Mesothelial cell of epicardium (in vitro differentiated cells): ENCODE results near the gene DAZAP2. TPM values are rescaled to one million over a fixed set of nuclear protein-coding genes. Genes with fewer than 3 reads are reported as not detected.
"Not testable (repeated sequence)": the region's sequence is repeated elsewhere in the genome, so short reads cannot be mapped to it uniquely, and the experiment has no call there.

Experiments used
- DNase-seq, 2 experiments: peaks; one replicate each; pipeline ENCODE4 v3.0.0; 2021; ENCODE audit warnings: low spot score in 2 of 2; ENCODE audit not compliant: unreplicated experiment in 2 of 2
- H3K27ac Mint-ChIP-seq: 2 replicates; pipeline ENCODE4 v1.8.0; 2021; ENCODE audit warnings: mixed read lengths
- H3K27me3 Mint-ChIP-seq: 2 replicates; pipeline ENCODE4 v1.8.0; 2021; ENCODE audit warnings: low read depth, mixed read lengths
- H3K36me3 Mint-ChIP-seq: 2 replicates; pipeline ENCODE4 v1.8.0; 2021; ENCODE audit warnings: mixed read lengths
- H3K4me1 Mint-ChIP-seq: 2 replicates; pipeline ENCODE4 v1.8.0; 2021; ENCODE audit warnings: mixed read lengths
- H3K4me3 Mint-ChIP-seq: 2 replicates; pipeline ENCODE4 v1.8.0; 2021; ENCODE audit warnings: mild to moderate bottlenecking, moderate library complexity, mixed read lengths
- H3K9me3 Mint-ChIP-seq: 2 replicates; pipeline ENCODE4 v1.8.0; 2021; ENCODE audit warnings: mixed read lengths
- total RNA-seq: library from RNA; stranded (reverse); gene quantifications from 3 replicates; pipeline ENCODE4 v1.2.1, GENCODE V29; 2021
- TF ChIP-seq, protein P1 (sequence below): fragments of 200-600 bp; sonication (generic); IDR thresholded peaks from one replicate; pipeline ENCODE4 v1.5.0; 2021; ENCODE audit warnings: antibody characterized with exemption; ENCODE audit not compliant: unreplicated experiment

The DAZAP2 gene
- total RNA-seq, 1 donor from 2014 or later = 101 TPM

DNA sequence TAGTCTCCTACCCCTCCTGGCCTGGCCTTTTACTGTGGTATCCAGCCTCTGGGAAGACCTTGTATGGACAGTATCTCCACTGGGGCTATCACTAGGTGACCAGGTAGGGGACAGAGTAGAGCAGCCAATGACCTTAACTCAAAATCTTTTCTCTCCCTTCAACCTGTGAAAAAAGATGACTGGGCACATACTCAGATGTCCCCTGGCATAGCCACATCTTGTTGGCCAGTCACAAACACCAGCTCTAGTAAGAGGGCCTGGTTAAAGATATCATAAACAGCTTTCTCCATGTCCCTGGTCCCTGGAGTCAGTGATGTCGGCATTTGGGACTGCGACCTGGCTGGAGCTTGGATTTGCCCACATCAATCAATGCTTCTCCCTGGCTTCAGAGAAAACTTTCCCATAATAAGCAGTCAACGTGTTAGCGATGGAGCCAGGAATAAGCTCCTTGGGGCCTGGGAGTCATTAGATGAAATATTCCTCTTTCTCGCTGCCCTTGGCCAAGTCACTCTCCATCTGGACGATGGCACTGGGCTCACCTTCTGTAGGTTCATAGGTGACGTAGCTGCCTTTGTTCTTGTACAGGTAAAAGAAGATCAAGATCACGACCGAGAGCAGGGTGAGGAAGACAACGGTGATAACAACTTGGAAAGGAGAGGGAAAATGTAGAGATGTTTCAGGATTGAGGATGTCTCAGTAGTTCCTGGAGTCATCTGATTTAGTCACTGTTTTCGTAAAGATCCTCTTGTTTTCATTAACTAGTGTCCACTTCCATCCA lies 7.0 kb downstream of the DAZAP2 start:
- no peaks in the 10 kb centered on the region for H3K27me3 Mint-ChIP-seq
- TF ChIP-seq, protein P1, sequence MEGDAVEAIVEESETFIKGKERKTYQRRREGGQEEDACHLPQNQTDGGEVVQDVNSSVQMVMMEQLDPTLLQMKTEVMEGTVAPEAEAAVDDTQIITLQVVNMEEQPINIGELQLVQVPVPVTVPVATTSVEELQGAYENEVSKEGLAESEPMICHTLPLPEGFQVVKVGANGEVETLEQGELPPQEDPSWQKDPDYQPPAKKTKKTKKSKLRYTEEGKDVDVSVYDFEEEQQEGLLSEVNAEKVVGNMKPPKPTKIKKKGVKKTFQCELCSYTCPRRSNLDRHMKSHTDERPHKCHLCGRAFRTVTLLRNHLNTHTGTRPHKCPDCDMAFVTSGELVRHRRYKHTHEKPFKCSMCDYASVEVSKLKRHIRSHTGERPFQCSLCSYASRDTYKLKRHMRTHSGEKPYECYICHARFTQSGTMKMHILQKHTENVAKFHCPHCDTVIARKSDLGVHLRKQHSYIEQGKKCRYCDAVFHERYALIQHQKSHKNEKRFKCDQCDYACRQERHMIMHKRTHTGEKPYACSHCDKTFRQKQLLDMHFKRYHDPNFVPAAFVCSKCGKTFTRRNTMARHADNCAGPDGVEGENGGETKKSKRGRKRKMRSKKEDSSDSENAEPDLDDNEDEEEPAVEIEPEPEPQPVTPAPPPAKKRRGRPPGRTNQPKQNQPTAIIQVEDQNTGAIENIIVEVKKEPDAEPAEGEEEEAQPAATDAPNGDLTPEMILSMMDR = no peak
- peaks cover 3% of the 10 kb centered on the region for H3K4me1 Mint-ChIP-seq
- peaks cover 16% of the 10 kb centered on the region for H3K36me3 Mint-ChIP-seq
- no peak overlapping the region for H3K4me3 Mint-ChIP-seq
- DNase-seq = no peak
- peak overlapping the region; percentile 53 for H3K27ac Mint-ChIP-seq
- H3K9me3 Mint-ChIP-seq = no peaks in the 10 kb centered on the region

DNA sequence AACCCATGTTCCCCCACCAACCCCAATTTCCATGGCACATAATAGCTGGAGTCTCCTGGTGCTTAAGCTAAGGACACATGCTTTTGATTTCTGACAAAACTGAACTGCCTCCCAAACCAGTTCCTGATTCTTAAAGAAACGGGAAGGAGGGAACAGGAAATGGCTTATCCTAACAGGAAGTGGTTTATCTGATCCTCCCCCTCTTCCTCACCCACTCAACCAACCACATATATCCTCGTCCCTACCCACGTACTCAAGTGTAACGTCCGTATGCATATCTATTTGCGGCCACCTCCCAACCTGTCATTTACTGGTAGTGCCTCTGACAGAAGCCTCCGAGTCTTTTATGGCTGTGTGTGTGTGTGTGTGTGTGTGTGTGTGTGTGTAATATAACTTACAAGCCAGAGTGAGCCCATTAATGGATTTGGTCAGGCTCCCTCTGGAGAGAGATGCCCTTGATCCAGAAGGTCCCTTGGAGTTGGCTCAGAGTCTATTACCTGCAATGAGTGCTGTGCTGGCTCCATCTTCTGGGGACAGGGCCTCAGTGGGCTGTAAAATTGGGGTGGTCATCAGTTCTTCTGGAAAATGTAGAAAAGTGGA lies 7.7 kb downstream of the DAZAP2 start:
- H3K27me3 Mint-ChIP-seq = no peaks in the 10 kb centered on the region
- TF ChIP-seq, protein P1 = no peak
- H3K9me3 Mint-ChIP-seq = no peaks in the 10 kb centered on the region
- no peaks in the 10 kb centered on the region for H3K4me1 Mint-ChIP-seq
- H3K27ac Mint-ChIP-seq = peak overlapping the region; percentile 53
- H3K4me3 Mint-ChIP-seq = no peak overlapping the region
- H3K36me3 Mint-ChIP-seq = peaks cover 16% of the 10 kb centered on the region
- no peak for DNase-seq

DNA sequence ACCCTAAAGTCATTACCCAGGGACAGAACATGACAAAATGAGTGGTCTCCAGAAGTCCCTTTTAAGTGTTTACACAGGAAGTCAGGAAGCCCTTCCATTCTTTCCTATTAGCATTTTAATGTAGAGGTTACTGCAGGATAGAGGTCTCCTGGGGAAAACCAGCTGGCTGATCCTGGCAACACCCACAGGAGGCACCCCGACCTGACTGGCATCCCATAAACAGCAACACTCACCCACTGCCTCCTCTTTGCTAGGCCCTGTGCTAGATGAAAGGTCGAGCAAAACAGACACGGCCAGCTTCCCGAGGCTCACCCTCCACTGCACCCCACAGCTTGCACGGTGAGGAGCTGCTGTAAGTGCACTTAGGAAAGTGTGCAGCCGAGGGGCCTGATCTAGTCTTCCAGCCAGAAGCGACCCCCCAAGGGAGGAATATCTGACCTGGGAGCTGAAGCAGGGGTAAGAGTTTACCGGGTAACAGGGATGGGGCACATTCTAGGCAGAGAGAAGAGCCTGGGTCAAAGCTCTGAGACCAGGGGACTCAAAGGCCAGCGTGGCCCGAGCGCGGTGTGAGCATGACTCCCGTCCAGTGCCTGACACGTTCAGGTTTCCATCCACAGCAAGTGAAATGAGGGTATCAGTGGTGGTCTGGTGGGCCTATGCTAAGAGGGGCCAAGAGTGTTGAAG lies 9.0 kb downstream of the DAZAP2 start:
- no peak overlapping the region for H3K4me3 Mint-ChIP-seq

DNA sequence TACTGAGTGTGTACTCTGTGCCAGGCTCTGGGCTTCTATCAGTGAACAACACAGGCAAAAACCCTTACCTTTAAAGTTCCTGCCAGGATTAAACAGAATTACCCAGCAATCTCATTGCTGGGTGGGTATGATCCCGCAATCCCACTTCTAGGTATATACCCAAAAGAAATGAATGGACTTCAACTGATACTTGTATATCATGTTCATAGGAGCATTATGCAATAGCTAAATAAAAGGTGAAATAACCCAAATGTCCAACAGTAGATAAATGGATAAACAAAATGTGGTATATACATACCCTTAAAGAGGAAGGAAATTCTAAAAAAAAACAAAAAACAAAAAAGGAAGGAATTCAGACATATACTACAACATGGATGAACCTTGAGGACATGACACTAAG lies 14.7 kb downstream of the DAZAP2 start:
- Mint-ChIP-seq H3K4me3 (no peak overlapping the region), H3K27ac (no peak overlapping the region), H3K9me3 (no peaks in the 10 kb centered on the region), H3K27me3 (no peaks in the 10 kb centered on the region), H3K4me1 (peaks cover 4% of the 10 kb centered on the region), H3K36me3 (peaks cover 4% of the 10 kb centered on the region)
- TF ChIP-seq, protein P1 = no peak
- DNase-seq = no peak

More for the DNA sequence above, 9.0 kb downstream of the DAZAP2 start:
- TF ChIP-seq, protein P1 = no peak
- Mint-ChIP-seq H3K36me3 (peaks cover 12% of the 10 kb centered on the region), H3K27me3 (no peaks in the 10 kb centered on the region), H3K27ac (no peak overlapping the region), H3K4me1 (no peaks in the 10 kb centered on the region), H3K9me3 (no peaks in the 10 kb centered on the region)
- DNase-seq = no peak

DNA sequence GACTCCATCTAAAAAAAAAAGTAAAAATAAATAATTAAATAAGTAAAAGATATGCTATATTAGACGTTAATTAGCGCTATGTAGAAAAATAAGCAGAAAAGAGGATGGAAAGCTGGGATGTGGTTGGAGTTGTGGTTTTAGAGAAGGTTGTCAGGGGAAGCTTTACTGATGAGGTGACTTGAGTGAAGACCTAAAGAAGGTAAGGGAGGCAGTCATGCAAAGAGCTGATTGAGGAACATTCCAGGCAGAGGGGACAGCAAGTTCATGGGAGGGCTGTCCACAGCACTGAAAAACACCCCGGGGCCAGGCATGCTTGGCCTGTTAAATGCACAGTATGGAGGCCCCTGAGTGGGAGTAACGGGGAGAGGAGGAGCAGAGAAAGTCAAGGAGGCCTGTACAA lies 15.9 kb downstream of the DAZAP2 start:
- DNase-seq = no peak
- Mint-ChIP-seq H3K4me1 (peaks cover 4% of the 10 kb centered on the region), H3K27me3 (no peaks in the 10 kb centered on the region), H3K36me3 (peaks cover 4% of the 10 kb centered on the region), H3K9me3 (no peaks in the 10 kb centered on the region), H3K4me3 (no peak overlapping the region), H3K27ac (peak overlapping the region; percentile 83)
- TF ChIP-seq, protein P1 = no peak

DNA sequence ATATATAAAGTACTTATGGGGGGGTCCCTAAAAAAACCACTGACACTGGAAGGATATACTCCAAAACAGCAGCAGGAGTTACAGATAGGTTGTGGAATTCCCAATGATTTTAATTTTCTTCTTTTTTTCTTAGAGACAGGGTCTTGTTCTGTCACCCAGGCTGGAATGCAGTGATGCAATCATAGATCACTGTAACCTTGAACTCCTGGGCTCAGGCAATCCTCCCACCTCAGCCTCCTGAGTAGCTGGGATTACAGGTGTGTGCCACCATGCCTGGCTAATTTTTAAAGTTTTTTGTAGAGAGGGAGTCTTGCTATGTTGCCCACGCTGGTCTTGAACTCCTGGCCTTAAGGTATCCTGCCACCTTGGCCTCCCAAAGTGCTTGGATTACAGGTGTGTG lies 21.0 kb downstream of the DAZAP2 start:
- not testable (repeated sequence) for H3K9me3 Mint-ChIP-seq, DNase-seq, H3K36me3 Mint-ChIP-seq, H3K4me3 Mint-ChIP-seq, H3K4me1 Mint-ChIP-seq, H3K27me3 Mint-ChIP-seq, H3K27ac Mint-ChIP-seq
